ENCODE data around the gene KRTAP5-6. TPM values are rescaled to one million over a fixed set of nuclear protein-coding genes. Genes with fewer than 3 reads are reported as not detected.

KRTAP5-6 gene
- total RNA-seq, 2 donors from 2014 or later = not detected

- Histone ChIP-seq H3K4me3 (no peak overlapping the region), H3K27me3 (no peaks in the 10 kb centered on the region), H3K27ac (no peak overlapping the region), H3K4me1 (no peaks in the 10 kb centered on the region), H3K36me3 (no peaks in the 10 kb centered on the region), H3K9me3 (no peaks in the 10 kb centered on the region)
- no peak for TF ChIP-seq CTCF (IDR thresholded peaks at IDR 0.05)
- DNase-seq (ENCODE audit: low spot score) = no peak
Observed at GRCh38 chr11:1707751-1708150, 10.8 kb downstream of the KRTAP5-6 start.

GRCh38 chr11:1708716-1709115 is 11.7 kb downstream of the KRTAP5-6 start:
- no peak for TF ChIP-seq CTCF (IDR thresholded peaks at IDR 0.05)
- no peaks in the 10 kb centered on the region for H3K4me1 ChIP-seq

GRCh38 chr11:1714908-1715885 is 18.2 kb downstream of the KRTAP5-6 start:
- Histone ChIP-seq H3K4me1 (peaks cover 0 to 6% of the 10 kb centered on the region in 2 donors), H3K4me3 (no peak overlapping the region), H3K36me3 (no peaks in the 10 kb centered on the region), H3K27ac (no peak overlapping the region), H3K27me3 (no peaks in the 10 kb centered on the region), H3K9me3 (no peaks in the 10 kb centered on the region)
- no peak for TF ChIP-seq CTCF (IDR thresholded peaks at IDR 0.05)
- DNase-seq (ENCODE audit: low spot score) = no peak

More at GRCh38 chr11:1708716-1709115, 11.7 kb downstream of the KRTAP5-6 start:
- no peaks in the 10 kb centered on the region for H3K9me3 ChIP-seq
- no peak overlapping the region for H3K27ac ChIP-seq
- H3K27me3 ChIP-seq = no peaks in the 10 kb centered on the region
- H3K36me3 ChIP-seq = no peaks in the 10 kb centered on the region
- DNase-seq (ENCODE audit: low spot score) = no peak
- H3K4me3 ChIP-seq = no peak overlapping the region

DNA sequence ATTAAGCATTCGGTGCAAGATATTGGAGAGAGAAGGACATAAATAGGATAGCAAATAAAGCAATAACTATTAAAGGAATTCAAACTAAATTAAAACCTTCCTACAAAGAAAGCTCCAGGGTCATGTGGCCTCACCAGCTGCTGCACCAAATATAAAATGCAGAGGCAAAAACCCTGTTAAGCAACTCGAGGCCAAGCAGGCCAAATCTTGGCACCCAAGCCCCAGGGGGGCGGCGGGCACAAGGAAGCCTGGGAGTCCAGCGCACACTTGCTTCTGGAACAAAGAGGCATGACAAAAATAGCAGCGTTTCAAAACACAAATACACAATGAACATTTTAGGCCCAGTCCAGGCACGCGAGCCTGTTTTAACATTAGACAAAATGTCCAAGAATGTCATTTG is 20.8 kb downstream of the KRTAP5-6 start:
- no peak overlapping the region for H3K4me3 ChIP-seq
- peaks cover 0 to 6% of the 10 kb centered on the region in 2 donors for H3K4me1 ChIP-seq
- H3K9me3 ChIP-seq = no peaks in the 10 kb centered on the region
- no peaks in the 10 kb centered on the region for H3K36me3 ChIP-seq
- no peak for TF ChIP-seq CTCF (IDR thresholded peaks at IDR 0.05)
- no peak for DNase-seq (ENCODE audit: low spot score)
- no peak overlapping the region for H3K27ac ChIP-seq
- no peaks in the 10 kb centered on the region for H3K27me3 ChIP-seq

GRCh38 chr11:1718326-1718725 is 21.3 kb downstream of the KRTAP5-6 start:
- no peak overlapping the region for H3K27ac ChIP-seq
- TF ChIP-seq CTCF (IDR thresholded peaks at IDR 0.05) = no peak
- H3K27me3 ChIP-seq = no peaks in the 10 kb centered on the region

More at GRCh38 chr11:1718326-1718725, 21.3 kb downstream of the KRTAP5-6 start:
- Histone ChIP-seq H3K9me3 (no peaks in the 10 kb centered on the region), H3K36me3 (no peaks in the 10 kb centered on the region), H3K4me1 (peaks cover 0 to 6% of the 10 kb centered on the region in 2 donors), H3K4me3 (no peak overlapping the region)
- no peak for DNase-seq (ENCODE audit: low spot score)

All from right atrium auricular region (tissue), 2 donors.